HCT116 (cell line): ENCODE measurements around the gene DRGX. TPM values are rescaled to one million over a fixed set of nuclear protein-coding genes. Genes with fewer than 3 reads are reported as not detected.

Experiments
- ATAC-seq: fragments of 200-7000 bp; cut with Tn5 transposase; 2 replicates; pipeline ENCODE4 v1.9.1; 2020; ENCODE audit warnings: mild to moderate bottlenecking, moderate library complexity
- BruUV-seq: library from RNA; stranded (reverse); fragments of 400-500 nt; replicated peaks from 2 replicates; lab custom pipeline; 2021; lab: Mats Ljungman, UMichigan
- CTCF ChIA-PET: fragments of 300-600 bp; sonication (Branson Sonifier 250); formaldehyde crosslinking; loops from one replicate; lab custom pipeline; 2021; ENCODE audit warnings: antibody characterized with exemption; lab: Charles Lee
- POLR2A ChIA-PET: fragments of 300-600, 350-600 bp; sonication (Branson Sonifier 250); formaldehyde crosslinking; loops from one replicate; lab custom pipeline; 2021; ENCODE audit warnings: antibody characterized with exemption; lab: Charles Lee
- RAD21 ChIA-PET, 2 experiments: fragments of 300-600 bp; sonication (Branson Sonifier 250); formaldehyde crosslinking; loops; one replicate each; lab custom pipeline; 2023; ENCODE audit warnings: low total read pairs in 2 of 2; ENCODE audit not compliant: uncharacterized antibody in 2 of 2, unreplicated experiment in 2 of 2, low non-redundant PET in 1 of 2; lab: Charles Lee
- DNase-seq: peaks from one replicate; pipeline ENCODE4 v3.0.0-alpha.2; 2010; ENCODE audit warnings: low read depth, low spot score
- H2AFZ ChIP-seq: fragments of 200-600 bp; shearing (Covaris generic), sonication (generic); 2 replicates; pipeline ENCODE4 v1.6.1; 2017; ENCODE audit warnings: low read depth, mixed run types, mixed read lengths, antibody characterized with exemption, low read length; ENCODE audit not compliant: poor library complexity, severe bottlenecking
- H3K27ac ChIP-seq: 2 replicates; pipeline ENCODE4 v1.5.1; 2012; ENCODE audit warnings: low read depth, low read length
- H3K27me3 ChIP-seq: fragments of 200-600 bp; sonication (generic); 2 replicates; pipeline ENCODE4 v1.6.1; 2016; ENCODE audit warnings: mixed run types, low read length, mixed read lengths; ENCODE audit not compliant: insufficient read depth
- H3K36me3 ChIP-seq, 2 experiments: fragments of 200-500 bp in 1 of 2; fragments of 200-600 bp in 1 of 2; sonication (Bioruptor generic) in 1 of 2; sonication (generic) in 1 of 2; 2 replicates each; pipeline versions ENCODE4 v1.5.1 to v1.6.1; 2014 to 2016; ENCODE audit warnings: low read length in 2 of 2, inconsistent platforms in 1 of 2, mixed read lengths in 1 of 2, mixed run types in 1 of 2; ENCODE audit not compliant: insufficient read depth in 2 of 2, control insufficient read depth in 1 of 2
- H3K4me1 ChIP-seq, 2 experiments: fragments of 200-600 bp in 1 of 2; sonication (generic) in 1 of 2; 2 replicates each; pipeline versions ENCODE4 v1.5.1 to v1.6.1; 2012 to 2017; ENCODE audit warnings: low read length in 2 of 2, inconsistent platforms in 1 of 2, mild to moderate bottlenecking in 1 of 2, mixed read lengths in 1 of 2, mixed run types in 1 of 2, moderate library complexity in 1 of 2; ENCODE audit not compliant: insufficient read depth in 2 of 2, control insufficient read depth in 1 of 2
- H3K4me2 ChIP-seq: fragments of 200-600 bp; sonication (generic); 2 replicates; pipeline ENCODE4 v1.6.1; 2017; ENCODE audit warnings: mixed run types, low read length, mixed read lengths
- H3K4me3 ChIP-seq, 2 experiments: fragments of 200-600 bp in 1 of 2; sonication (generic) in 1 of 2; replicated peaks in 1 of 2; 2 replicates each; pipeline ENCODE4 v1.5.1; 2011 to 2016; ENCODE audit warnings: low read length in 2 of 2, control low read depth in 1 of 2, low read depth in 1 of 2, mild to moderate bottlenecking in 1 of 2, mixed read lengths in 1 of 2, mixed run types in 1 of 2
- H3K79me2 ChIP-seq: fragments of 200-600 bp; sonication (generic); 2 replicates; pipeline ENCODE4 v1.6.1; 2017; ENCODE audit warnings: mild to moderate bottlenecking, mixed run types, low read length, moderate library complexity, mixed read lengths; ENCODE audit not compliant: insufficient read depth
- H3K9ac ChIP-seq: fragments of 200-600 bp; sonication (generic); 2 replicates; pipeline ENCODE4 v1.6.1; 2016; ENCODE audit warnings: low read length, mixed read lengths
- H3K9me2 ChIP-seq: fragments of 200-600 bp; sonication (generic), shearing (Covaris generic); 2 replicates; pipeline ENCODE4 v1.6.1; 2017; ENCODE audit warnings: mixed run types, mild to moderate bottlenecking, moderate library complexity; ENCODE audit not compliant: insufficient read depth
- H3K9me3 ChIP-seq, 2 experiments: fragments of 200-500 bp in 1 of 2; fragments of 200-600 bp in 1 of 2; sonication (Bioruptor generic) in 1 of 2; sonication (generic) in 1 of 2; 2 replicates each; pipeline ENCODE4 v1.6.1; 2014 to 2017; ENCODE audit warnings: low read length in 2 of 2, mixed read lengths in 2 of 2, inconsistent platforms in 1 of 2, low read depth in 1 of 2, mild to moderate bottlenecking in 1 of 2, mixed run types in 1 of 2, moderate library complexity in 1 of 2; ENCODE audit not compliant: control insufficient read depth in 1 of 2, insufficient read depth in 1 of 2
- H4K20me1 ChIP-seq: fragments of 200-600 bp; sonication (generic), shearing (Covaris generic); 2 replicates; pipeline ENCODE4 v1.6.1; 2017; ENCODE audit warnings: mixed run types, mild to moderate bottlenecking, moderate library complexity; ENCODE audit not compliant: insufficient read depth
- ATF3 ChIP-seq: IDR thresholded peaks from 2 replicates; pipeline ENCODE4 v1.6.1; 2012
- CBX3 ChIP-seq: IDR thresholded peaks from 2 replicates; pipeline ENCODE4 v1.6.1; 2012; ENCODE audit warnings: low read depth
- CEBPB ChIP-seq: IDR thresholded peaks from 2 replicates; pipeline ENCODE4 v1.6.1; 2012; ENCODE audit warnings: low read depth
- CTCF ChIP-seq, 3 experiments: fragments of 200-600 bp in 1 of 3; sonication (generic) in 1 of 3; IDR thresholded peaks in 2 of 3; conservative IDR thresholded peaks in 1 of 3; 2 replicates each; pipeline ENCODE4 v1.5.1; 2012 to 2017; ENCODE audit warnings: low read depth in 2 of 3, low read length in 2 of 3, antibody characterized with exemption in 1 of 3, borderline replicate concordance in 1 of 3, control low read depth in 1 of 3, mild to moderate bottlenecking in 1 of 3, mixed read lengths in 1 of 3, mixed run types in 1 of 3, moderate library complexity in 1 of 3; ENCODE audit not compliant: insufficient read depth in 1 of 3
- EGR1 ChIP-seq: IDR thresholded peaks from 2 replicates; pipeline ENCODE4 v1.6.1; 2012; ENCODE audit warnings: low read depth
- ELF1 ChIP-seq: IDR thresholded peaks from 2 replicates; pipeline ENCODE4 v1.6.1; 2012; ENCODE audit warnings: low read depth, borderline replicate concordance
- EZH2phosphoT487 ChIP-seq: fragments of 200-600 bp; IDR thresholded peaks from 2 replicates; pipeline ENCODE4 v1.6.1; 2018; ENCODE audit warnings: antibody characterized with exemption, borderline replicate concordance
- FOSL1 ChIP-seq: IDR thresholded peaks from 2 replicates; pipeline ENCODE4 v1.6.1; 2012; ENCODE audit warnings: low read depth
- MAX ChIP-seq: IDR thresholded peaks from 2 replicates; pipeline ENCODE4 v1.6.1; 2012
- POLR2A ChIP-seq: IDR thresholded peaks from 2 replicates; pipeline ENCODE4 v1.7.0; 2011; ENCODE audit warnings: borderline replicate concordance; ENCODE audit not compliant: insufficient read depth, insufficient read length; ENCODE audit errors: extremely low read depth
- POLR2AphosphoS5 ChIP-seq: IDR thresholded peaks from 2 replicates; pipeline ENCODE4 v1.6.1; 2011; ENCODE audit warnings: mild to moderate bottlenecking, low read depth, low read length, moderate library complexity
- RAD21 ChIP-seq: IDR thresholded peaks from 2 replicates; pipeline ENCODE4 v1.6.1; 2012; ENCODE audit warnings: low read depth, mild to moderate bottlenecking
- REST ChIP-seq: IDR thresholded peaks from 2 replicates; pipeline ENCODE4 v1.6.1; 2012; ENCODE audit warnings: low read depth
- SIN3A ChIP-seq: IDR thresholded peaks from 2 replicates; pipeline ENCODE4 v1.6.1; 2012; ENCODE audit warnings: low read depth
- SP1 ChIP-seq: IDR thresholded peaks from 2 replicates; pipeline ENCODE4 v1.6.1; 2012; ENCODE audit warnings: low read depth
- TCF7L2 ChIP-seq: IDR thresholded peaks from 2 replicates; pipeline ENCODE4 v1.7.0; 2011; ENCODE audit warnings: borderline replicate concordance, inconsistent platforms; ENCODE audit not compliant: insufficient read depth, insufficient read length; ENCODE audit errors: extremely low read depth
- YY1 ChIP-seq: IDR thresholded peaks from 2 replicates; pipeline ENCODE4 v1.6.1; 2011; ENCODE audit warnings: low read length, low read depth, moderate library complexity, mild to moderate bottlenecking; ENCODE audit not compliant: insufficient replicate concordance; ENCODE audit errors: extremely low read depth
- ZBTB33 ChIP-seq: IDR thresholded peaks from 2 replicates; pipeline ENCODE4 v1.6.1; 2011; ENCODE audit warnings: mild to moderate bottlenecking, low read length, moderate library complexity; ENCODE audit not compliant: insufficient replicate concordance; ENCODE audit errors: extremely low read depth
- ZFX ChIP-seq: fragments of 450-650 bp; IDR thresholded peaks from 2 replicates; pipeline ENCODE4 v1.6.1; 2017
- ZNF274 ChIP-seq: fragments of 200-500 bp; sonication (Bioruptor generic); IDR thresholded peaks from 2 replicates; pipeline ENCODE4 v1.6.1; 2014; ENCODE audit warnings: mild to moderate bottlenecking, low read depth, low read length, inconsistent platforms
- intact Hi-C: fragments of 100-400 bp; cut with micrococcal nuclease; formaldehyde crosslinking; loops from 2 replicates; pipeline ENCODE4 v1.10.0; 2022
- total RNA-seq: library from RNA; stranded (reverse); gene quantifications from one replicate; pipeline ENCODE4 v1.2.1, GENCODE V29; 2021; ENCODE audit not compliant: unreplicated experiment

Gene DRGX
- total RNA-seq, 1 experiment from 2014 or later: not detected

GRCh38 chr10:49431426-49431825 lies 35.5 kb upstream of the DRGX start:
- Histone ChIP-seq H2AFZ (no peak overlapping the region), H3K4me3 (no peak overlapping the region), H3K79me2 (no peaks in the 10 kb centered on the region), H3K27me3 (no peaks in the 10 kb centered on the region), H3K4me1 (no peaks in the 10 kb centered on the region), H3K27ac (no peak overlapping the region), H3K9ac (no peak overlapping the region), H3K9me3 (no peaks in the 10 kb centered on the region), H3K4me2 (no peak overlapping the region), H3K9me2 (no peaks in the 10 kb centered on the region), H4K20me1 (no peaks in the 10 kb centered on the region), H3K36me3 (no peaks in the 10 kb centered on the region)
- intact Hi-C loops: no loop called here
- ATAC-seq: no peak
- no TSS peak for BruUV-seq
- no peak for TF ChIP-seq SIN3A
- no peak for TF ChIP-seq ZBTB33
- no peak for TF ChIP-seq ZFX
- no peak for TF ChIP-seq SP1
- TF ChIP-seq CTCF (IDR thresholded peaks at IDR 0.05 in 2 of 3, conservative IDR thresholded peaks at IDR 0.05 in 1 of 3; ENCODE audit: borderline replicate concordance in 1 of 3, insufficient read depth in 1 of 3, low read depth in 2 of 3, low read length in 2 of 3): no peak
- no peak for TF ChIP-seq YY1
- no peak for TF ChIP-seq TCF7L2
- no peak for TF ChIP-seq REST
- no peak for TF ChIP-seq RAD21
- no peak for TF ChIP-seq MAX
- no peak for TF ChIP-seq EGR1
- no peak for TF ChIP-seq FOSL1
- TF ChIP-seq ATF3: no peak
- no peak for TF ChIP-seq EZH2phosphoT487
- no peak for TF ChIP-seq POLR2A
- no peak for TF ChIP-seq ZNF274
- TF ChIP-seq POLR2AphosphoS5: no peak
- no peak for TF ChIP-seq ELF1
- no peak for TF ChIP-seq CEBPB
- no peak for TF ChIP-seq CBX3
- no peak for DNase-seq
- CTCF ChIA-PET: no interaction called here
- POLR2A ChIA-PET: no interaction called here
- RAD21 ChIA-PET: no interaction called here
